ENCODE data around the gene COX7B2.

Gene COX7B2

DNA sequence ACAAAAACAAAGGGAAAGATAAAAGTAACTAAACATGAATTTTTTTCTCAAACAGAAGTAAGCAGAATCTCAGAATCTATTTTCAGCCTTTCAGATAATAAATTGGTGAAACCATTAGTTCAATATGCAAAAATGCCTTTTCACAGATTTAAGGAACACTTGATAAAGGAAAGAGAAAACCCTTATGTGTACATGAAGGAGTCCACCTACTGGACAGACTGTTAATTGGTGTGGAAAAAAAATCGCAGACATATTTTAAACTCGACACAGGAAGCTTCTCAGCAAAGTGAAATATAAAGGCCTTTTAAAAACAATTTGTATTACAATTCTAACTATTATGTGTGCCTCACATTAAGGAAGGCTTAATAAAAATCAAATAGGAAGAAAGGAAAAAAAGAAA lies 22.3 kb downstream of the COX7B2 start:
- DNase-seq: no peak

DNA sequence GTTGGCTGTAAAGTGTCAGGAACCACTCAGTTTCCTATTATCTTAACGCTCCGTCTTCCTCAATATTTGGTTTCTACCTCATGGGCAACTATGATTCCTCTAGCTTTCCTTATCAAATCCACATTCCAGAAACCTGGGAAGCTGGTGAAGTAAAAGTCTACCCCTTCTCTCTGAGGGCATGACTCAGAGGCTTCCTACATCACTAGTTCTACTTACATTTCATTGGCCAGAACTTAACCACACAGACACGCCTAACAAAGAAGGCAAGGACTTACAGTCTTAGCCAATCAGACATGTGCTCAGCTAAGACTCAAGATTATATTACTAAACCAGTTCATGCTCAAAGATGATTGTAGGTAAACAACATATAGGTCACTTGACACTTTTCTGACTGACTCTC lies 30.4 kb downstream of the COX7B2 start:
- no peak for DNase-seq

DNA sequence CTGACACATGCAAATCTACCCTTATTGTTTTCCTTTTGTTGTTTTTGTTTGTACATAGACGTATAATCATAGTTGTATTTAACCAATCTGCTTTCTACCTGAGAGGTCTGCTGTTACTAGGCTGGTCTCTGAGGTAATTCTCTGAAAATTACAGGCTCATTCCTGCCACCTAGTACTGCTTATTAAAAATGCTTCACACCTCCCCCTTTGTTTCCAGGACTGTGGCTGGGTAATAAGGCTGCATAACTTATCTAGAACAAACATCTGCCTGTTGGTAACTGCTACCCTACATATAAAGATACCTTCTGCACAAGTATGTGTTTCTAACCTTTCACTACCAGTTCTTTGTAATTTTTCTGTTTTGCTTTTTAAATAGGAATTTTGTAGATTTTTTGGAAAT lies 34.2 kb downstream of the COX7B2 start:
- DNase-seq: no peak

DNA sequence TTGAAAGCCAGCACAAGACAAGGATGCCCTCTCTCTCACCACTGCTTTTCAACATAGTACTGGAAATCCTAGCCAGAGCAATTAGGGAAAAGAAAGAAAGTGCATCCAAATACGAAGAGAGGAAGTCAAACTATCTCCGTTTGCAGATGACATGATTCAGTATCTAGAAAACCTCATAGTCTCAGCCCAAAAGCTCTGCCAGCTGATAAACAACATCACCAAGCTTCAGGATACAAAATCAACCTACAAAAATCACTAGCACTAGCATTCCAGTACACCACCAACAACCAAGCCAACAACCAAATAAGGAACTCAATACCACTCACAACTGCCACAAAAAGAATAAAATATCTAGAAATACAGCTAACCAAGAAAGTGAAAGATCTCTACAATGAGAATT lies 38.6 kb downstream of the COX7B2 start:
- no peak for DNase-seq

DNA sequence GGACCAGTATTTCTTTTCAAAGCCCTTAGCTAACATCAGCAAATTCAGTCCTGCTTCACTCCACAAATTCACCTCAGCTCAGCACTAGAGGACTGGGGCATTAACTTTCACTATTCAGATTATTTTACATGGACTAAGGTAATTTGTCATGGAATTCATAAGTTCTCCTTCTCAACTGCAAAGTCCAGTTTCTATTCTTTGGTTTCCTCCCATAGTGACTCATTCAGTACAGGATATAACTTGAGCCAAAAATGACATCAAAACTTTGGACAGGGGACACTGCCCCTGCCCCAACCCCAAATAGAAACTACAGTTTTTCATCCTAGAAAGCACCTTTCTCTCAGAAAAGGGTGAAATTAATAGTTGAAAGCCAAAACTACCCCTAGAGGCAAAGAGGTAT lies 52.7 kb downstream of the COX7B2 start:
- no peak for DNase-seq

DNA sequence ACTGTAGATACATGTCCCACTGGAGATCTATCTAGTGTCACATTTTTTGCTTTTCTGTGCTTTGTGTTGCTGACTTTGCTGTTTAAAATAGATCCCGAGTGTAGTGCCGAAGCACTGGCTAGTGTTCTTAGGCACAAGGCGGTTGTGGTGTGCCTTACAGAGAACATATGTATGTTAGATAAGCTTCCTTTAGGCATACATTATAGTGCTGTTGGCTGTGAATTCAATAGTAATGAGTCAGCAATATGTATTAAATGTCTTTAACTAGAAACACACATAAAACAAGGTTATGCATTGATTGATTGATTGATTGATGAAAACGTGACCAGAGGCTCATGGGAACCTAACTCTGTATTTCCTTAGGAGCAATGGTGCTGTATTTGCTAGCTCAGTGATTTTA lies 56.2 kb downstream of the COX7B2 start:
- DNase-seq: no peak

DNA sequence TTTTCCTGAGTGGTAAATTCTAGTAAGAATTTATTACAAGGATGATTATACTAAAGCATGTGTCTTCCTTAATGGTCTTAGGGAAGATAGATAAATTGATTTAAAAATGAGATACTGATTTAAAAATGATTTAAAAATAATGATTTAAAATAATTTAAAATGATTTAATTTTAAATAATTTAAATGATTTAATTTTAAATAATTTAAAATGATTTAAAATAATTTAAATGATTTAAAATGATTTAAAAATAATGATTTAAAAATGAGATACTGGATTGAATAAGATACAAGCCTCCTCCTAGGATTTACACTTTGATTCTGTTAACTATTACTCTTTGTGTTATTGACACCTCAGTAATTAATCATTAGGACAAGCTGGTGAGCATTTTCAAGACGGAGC lies 59.0 kb downstream of the COX7B2 start:
- DNase-seq: no peak

DNA sequence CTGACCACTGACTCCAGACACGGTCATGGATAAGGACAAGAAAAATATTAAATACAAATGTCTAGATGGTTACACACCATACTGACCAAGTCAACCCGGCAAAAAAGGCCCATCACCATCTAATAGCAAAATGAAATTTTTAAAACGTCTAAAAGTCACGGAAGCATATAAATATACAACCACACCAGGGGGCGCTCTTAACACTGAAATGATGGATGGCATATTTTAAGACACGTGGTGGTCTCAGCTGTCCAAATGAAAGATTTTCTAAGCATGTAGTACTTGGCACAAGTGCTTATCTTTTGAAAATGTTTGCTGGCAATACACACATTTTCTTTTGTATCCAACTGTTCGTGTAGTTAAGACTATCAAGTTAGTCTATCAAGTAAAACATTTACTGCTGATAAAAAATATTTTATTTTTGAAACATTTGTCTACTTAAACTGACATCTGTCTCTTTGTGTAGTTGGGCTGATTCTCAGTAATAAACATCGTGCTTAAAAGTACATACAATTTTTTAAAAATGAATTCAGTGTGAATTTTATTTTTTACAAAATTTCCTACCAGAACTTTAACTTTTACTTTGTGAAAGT lies 64.6 kb downstream of the COX7B2 start:
- DNase-seq: peak; percentile 25

DNA sequence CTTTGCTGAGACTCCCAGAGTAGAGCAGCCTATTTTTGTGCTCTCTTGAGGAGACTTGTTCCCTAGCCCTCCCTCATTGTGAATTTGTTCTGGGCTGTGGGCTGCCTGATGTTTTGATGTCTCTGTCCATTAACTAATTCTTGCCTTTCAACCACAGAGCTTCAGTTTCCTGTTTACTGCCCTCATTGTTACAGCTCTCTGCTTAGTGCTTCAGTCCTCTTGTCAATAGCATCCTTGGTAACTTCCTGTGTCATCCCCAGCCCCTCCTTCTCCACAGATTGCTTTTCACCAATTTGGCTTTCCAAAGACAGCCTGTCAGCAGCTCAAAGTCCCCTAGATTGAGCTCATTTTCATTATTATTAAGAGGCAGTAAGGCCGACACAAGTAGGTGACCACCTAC lies 69.9 kb downstream of the COX7B2 start:
- no peak for DNase-seq

DNA sequence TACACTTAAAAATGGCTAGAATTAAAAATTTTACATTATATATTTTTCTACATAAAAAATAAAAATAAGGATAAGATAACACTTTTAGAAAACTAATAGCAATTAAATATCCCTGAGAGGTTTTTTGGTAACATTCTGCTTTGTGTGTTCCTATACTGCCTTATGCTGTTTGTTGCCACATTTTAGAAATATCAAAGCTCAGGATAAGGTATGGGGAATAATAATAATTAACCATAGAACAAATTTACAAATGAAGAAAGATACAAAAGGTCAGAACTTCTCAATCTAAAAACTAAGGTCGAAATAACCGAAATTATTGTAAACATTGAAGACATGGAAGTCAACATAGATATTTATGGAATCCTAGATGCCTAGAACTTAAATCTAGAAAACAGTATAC lies 71.4 kb downstream of the COX7B2 start:
- no peak for DNase-seq

DNA sequence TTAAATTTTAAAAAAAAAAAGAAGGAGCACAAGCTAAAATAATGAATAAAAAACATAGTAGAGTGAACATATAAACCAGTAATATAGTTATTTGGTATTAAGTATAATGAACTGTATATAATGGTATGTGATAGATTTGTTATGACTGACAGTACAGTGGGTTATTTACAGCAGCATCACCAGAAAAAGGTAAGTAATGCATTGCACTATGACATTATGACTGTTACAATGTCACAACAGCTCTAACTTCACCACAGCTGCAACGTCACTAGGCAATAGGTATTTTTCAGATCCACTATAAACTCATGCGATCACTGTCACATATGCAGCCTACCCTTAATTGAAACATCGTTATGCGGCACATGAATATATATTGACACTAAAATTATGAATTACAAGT lies 72.5 kb downstream of the COX7B2 start:
- DNase-seq: no peak

DNA sequence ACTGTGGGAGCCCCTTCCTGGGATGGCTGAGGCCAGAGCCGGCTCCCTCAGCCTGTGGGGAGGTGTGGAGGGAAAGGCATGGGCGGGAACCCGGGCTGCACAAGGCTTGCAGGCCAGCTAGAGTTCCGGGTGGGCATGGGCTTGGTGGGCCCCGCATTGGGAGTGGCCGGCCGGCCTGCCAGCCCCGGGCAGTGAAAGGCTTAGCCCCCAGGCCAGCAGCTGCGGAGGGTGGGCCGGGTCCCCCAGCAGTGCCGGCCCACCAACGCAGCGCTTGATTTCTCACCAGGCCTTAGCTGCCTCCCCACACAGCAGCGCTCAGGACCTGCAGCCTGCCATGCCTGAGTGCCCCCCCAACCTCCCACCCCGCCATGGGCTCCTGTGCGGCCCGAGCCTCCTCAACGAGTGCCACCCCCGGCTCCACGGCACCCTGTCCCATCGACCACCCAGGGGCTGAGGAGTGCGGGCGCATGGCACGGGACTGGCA lies 78.0 kb downstream of the COX7B2 start:
- no peak for DNase-seq

DNA sequence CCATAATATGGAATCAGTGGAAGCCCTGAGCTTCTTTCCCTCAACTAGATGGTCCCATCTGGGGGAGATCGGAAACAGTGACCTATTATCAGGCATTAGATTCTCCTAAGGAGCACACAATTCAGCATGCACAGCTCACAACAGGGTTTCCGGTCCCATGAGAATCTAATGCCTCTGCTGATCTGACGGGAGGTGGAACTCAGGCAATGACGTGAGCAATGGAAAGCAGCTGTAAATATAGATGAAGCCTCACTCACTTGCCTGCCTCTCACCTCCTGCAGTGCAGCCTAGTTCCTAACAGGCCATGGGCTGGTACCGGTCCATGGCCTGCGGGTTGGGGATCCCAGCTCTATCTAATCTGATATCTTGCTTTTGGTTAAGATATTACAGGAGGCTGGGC lies 88.9 kb downstream of the COX7B2 start:
- DNase-seq: no peak

DNA sequence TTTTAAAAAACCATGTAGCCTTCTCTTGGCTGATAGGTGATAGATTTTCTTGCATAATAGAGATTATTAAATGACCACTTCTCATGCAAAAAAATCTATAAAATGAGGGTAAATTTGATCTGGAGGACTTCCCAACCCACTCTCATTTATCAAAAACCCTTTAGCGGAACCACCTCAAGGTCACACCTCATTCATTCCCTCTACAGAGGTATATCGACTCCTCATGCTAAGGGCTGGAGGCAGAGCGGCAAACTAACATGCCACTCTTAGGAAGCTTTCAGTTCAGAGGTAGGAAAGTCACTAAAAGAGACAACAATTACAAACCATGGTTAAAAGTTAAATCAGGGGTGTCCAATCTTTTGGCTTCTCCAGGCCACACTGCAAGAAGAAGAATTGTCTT lies 90.0 kb downstream of the COX7B2 start:
- DNase-seq: no peak

DNA sequence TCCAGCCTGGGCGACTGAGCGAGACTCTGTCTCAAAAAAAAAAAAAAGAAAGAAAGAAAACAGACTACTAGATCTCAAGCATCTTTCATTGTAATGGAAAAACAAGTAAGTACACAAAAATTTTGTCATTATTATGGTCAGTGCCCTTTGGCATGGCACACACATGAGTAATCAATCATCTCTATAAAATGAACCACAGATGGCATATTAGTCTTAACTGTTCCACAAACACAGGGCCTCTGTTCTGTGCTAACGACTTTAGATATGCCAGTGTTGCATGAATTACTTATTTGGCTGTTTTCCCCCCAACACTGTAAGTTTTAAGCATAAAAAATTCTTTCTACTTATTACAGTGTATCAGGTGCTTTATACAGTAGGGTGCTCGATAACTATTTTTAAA lies 90.4 kb downstream of the COX7B2 start:
- no peak for DNase-seq

DNA sequence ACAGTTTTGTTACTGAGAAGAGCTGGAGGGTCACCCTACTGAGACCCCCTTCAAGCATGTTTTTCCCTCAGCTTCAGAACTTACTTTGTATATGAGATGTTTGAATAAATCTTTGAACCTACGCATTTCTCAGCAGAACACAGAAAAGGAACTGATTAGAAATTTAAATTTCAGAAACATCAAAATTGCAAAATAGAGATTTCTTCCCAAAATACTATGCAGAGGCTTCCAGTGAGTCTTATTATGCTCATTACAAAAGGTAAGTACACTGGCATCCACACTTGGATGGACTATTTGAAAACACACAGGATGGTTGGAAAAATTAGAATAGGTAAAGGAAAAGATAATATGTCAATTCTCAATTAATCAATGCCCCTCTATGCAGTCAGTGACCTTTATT lies 91.2 kb downstream of the COX7B2 start:
- no peak for DNase-seq

DNA sequence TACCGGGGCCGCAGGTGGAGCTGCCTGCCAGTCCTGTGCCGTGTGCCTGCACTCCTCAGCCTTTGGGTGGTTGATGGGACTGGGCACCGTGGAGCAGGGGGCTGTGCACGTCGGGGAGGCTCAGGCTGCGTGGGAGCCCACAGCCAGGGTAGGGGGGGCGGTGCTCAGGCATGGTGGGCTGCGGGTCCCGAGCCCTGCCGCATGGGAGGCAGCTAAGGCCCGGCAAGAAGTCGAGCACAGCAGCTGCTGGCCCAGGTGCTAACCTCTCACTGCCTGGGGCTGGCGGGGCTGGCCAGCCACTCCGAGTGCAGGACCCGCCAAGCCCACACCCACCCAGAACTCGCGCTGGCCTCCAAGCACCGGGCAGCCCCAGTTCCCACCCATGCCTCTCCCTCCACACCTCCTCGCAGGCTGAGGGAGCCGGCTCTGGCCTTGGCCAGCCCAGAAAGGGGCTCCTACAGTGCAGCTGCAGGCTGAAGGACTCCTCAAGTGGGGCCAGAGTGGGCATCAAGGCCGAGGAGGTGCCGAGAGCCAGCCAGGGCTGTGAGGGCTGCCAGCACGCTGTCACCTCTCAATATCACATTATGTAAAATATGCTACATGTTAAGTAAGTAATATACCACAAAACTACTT lies 104.1 kb downstream of the COX7B2 start:
- DNase-seq: no peak

DNA sequence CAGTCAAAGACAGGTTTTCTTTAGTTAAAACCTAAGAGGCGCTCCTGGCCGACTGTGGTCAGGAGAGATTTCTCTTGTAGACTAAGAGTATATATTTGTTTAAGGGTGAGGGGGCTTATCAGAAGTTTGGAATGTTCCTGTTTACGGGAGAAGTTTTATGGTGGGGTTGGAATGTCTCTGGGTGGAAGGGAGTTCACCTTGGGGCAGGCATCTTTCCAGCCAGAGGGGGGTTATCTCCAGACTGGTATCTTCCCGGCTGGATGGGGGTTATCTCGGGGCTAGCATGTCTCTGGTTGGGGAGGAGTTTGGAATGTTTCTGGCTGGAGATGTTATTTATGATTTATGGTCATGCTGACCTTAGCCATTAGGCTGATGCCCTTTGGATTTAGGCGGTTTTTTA lies 116.0 kb downstream of the COX7B2 start:
- DNase-seq: no peak

DNA sequence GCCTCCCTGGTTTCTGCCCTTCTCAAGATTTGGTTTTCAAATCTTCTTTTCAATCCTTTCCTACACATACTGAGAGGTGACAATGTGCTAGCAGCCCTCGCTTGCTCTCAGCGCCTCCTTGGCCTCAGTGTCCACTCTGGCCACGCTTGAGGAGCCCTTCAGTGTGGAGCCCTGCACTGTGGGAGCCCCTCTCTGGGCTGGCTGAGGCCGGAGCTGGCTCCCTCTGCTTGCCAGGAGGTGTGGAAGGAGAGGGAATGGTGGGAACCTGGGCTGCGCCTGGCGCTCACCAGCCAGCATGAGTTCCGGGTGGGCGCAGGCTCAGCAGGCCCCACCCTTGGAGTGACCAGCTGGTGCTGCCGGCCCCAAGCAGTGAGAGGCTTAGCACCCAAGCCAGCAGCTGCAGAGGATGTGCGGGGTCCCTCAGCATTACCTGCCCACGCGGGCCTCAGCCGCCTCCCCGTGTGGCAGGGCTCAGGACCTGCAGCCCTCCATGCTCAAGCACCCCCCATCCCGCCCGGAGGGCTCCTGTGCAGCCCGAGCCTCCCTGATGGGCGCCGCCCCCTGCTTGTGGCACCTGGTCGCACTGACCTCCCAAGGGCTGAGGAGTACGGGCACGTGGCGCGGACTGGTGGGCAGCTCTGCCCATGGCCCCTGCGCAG lies 127.5 kb downstream of the COX7B2 start:
- no peak for DNase-seq

DNA sequence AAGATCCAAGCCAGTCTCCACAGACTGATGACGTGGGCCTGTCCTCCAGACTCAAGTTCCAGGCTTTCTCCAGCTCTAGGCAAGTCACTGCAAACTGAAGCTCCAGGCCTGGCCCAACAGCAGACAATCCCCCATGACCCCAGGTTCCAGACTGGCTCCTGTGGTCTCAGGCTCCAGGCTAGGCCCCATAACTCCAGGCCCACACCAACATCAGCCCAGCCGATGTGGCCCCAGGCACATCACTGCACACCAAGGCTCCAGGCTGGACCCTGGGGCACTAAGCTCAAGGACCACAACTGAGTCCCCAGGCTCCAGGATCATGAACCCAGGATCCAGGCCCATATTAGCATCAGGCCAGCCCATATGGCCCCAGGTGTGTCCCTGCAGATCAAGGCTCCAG lies 143.6 kb downstream of the COX7B2 start:
- DNase-seq: no peak

DNA sequence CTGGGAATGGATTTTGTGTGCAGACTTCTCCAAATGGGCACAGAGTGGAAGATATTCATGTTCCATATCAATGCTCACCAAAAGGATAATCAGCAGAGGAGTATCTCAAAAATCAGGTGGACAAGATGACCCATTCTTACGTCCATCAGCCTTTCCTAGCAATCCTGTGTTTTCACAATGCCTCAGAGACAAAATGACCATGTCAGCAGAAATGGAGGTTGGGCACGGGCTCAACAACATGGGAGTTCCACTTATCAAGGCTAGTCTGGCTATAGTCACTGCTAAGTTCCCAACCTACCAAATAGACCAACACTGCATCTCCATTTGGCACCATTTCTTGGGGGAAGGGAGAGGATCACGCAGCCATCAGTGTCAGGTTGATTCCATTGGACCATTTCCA lies 179.0 kb downstream of the COX7B2 start:
- DNase-seq: no peak

DNA sequence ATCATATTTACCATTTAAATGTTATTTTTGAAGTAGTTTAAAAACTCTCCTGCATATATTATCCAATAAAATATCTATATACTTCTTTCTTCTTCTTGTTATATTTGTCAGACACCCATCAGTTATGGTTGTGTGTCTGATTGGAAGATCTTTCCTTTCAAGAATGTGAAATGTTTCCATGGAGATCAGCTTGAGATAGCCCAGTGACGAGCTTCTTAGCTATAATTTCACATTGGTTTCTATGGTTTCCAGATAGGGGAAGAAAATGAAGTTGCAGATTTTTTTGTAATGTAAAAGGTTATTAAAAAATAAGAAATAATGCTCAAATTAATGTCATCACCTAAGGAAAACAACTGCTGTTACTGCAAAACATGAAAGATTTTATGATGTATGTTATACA lies 189.0 kb downstream of the COX7B2 start:
- no peak for DNase-seq

DNA sequence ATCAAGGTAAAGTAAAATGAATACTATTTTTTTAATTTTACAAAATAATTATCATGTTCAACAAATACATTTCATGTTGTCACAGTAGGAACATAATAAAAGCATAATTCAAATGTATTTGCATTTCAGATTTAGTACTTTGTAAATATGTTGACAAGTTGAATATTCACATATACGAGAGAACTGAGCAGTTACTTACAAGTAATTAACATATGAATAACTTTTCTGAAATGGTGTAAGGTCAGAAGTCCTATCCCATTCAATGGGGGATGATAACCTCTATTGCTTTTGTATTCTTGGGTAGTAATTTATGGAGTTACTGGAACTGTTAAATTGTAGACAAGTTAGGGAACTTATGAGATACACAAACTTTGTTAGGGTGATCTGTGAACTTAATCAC lies 191.1 kb downstream of the COX7B2 start:
- DNase-seq: no peak

DNA sequence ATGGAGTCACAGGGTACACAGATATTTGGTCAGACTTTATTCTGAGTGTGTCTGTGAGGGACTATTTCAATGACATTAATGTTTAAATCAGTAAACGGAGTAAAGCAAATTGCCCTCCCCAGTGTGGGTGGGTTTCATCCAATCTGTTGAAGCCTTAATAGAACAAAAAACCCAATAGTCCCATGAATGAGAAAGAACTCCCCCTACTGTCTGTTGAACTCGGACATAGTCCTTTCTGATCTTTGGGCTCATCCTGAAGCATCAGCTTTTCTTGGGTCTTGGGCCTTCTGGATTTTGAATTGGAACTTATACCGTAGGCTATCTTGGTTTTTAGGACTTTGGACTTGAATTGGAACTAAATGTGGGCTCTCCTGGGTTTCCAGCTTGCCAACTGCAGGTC lies 193.6 kb downstream of the COX7B2 start:
- no peak for DNase-seq

DNA sequence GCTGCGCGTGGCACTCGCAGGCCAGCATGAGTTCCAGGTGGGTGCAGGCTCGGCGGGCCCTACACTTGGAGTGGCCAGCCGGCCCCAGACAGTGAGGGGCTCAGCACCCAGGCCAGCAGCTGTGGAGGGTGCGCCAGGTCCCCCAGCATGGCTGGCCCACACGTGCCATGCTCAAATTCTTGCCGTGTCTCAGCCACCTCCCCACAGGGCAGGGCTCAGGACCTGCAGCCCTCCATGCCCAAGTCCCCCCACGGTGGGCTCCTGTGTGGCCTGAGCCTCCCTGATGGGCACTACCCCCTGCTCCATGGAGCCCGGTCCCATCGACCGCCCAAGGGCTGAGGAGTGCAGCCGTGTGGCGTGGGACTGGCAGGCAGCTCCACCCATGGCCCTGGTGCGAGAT lies 210.2 kb downstream of the COX7B2 start:
- no peak for DNase-seq

All from NCI-H1694 (cell line).